Neural progenitor cell (in vitro differentiated cells): Measurements from ENCODE around the gene KRT72. TPM values are rescaled to one million over a fixed set of nuclear protein-coding genes. Genes with fewer than 3 reads are reported as not detected.

ENCODE experiments used
- DNase-seq: peaks from one replicate; pipeline ENCODE4 v3.0.0-alpha.2; 2016; ENCODE audit warnings: low spot score
- H2AFZ ChIP-seq: fragments of 200-600 bp; sonication (generic); replicated peaks from 2 replicates; pipeline ENCODE4 v1.6.1; 2016; ENCODE audit warnings: antibody characterized with exemption
- H3F3A ChIP-seq: fragments of 200-600 bp; sonication (generic); 2 replicates; pipeline ENCODE4 v1.6.1; 2016; ENCODE audit warnings: antibody characterized with exemption, low read depth
- H3K27ac ChIP-seq: fragments of 200-600 bp; sonication (generic); 2 replicates; pipeline ENCODE4 v1.5.1; 2016; ENCODE audit warnings: mild to moderate bottlenecking
- H3K27me3 ChIP-seq: fragments of 200-600 bp; sonication (generic); 2 replicates; pipeline ENCODE4 v1.6.1; 2016; ENCODE audit warnings: mild to moderate bottlenecking, moderate library complexity
- H3K36me3 ChIP-seq: fragments of 200-600 bp; sonication (generic); 2 replicates; pipeline ENCODE4 v1.5.1; 2016
- H3K4me1 ChIP-seq: fragments of 200-600 bp; sonication (generic); 2 replicates; pipeline ENCODE4 v1.6.1; 2016; ENCODE audit warnings: mixed run types
- H3K4me2 ChIP-seq: fragments of 200-600 bp; sonication (generic); 2 replicates; pipeline ENCODE4 v1.6.1; 2016
- H3K4me3 ChIP-seq: fragments of 200-600 bp; sonication (generic); 2 replicates; pipeline ENCODE4 v1.5.1; 2016
- H3K79me2 ChIP-seq: fragments of 200-600 bp; sonication (generic); 2 replicates; pipeline ENCODE4 v1.6.1; 2016; ENCODE audit warnings: low read depth
- H3K9ac ChIP-seq: fragments of 200-600 bp; sonication (generic); 2 replicates; pipeline ENCODE4 v1.6.1; 2016
- H3K9me3 ChIP-seq: fragments of 200-600 bp; sonication (generic); 2 replicates; pipeline ENCODE4 v1.5.1; 2016; ENCODE audit warnings: low read depth
- H4K20me1 ChIP-seq: fragments of 200-600 bp; sonication (generic); 2 replicates; pipeline ENCODE4 v1.6.1; 2016; ENCODE audit warnings: low read depth
- H3K27ac Mint-ChIP-seq: 3 replicates; pipeline ENCODE4 v1.8.0; 2021; ENCODE audit warnings: mixed read lengths
- H3K27me3 Mint-ChIP-seq: 2 replicates; pipeline ENCODE4 v1.8.0; 2022; ENCODE audit warnings: low read depth, mild to moderate bottlenecking, inconsistent platforms, moderate library complexity, mixed read lengths; ENCODE audit not compliant: insufficient read depth
- H3K36me3 Mint-ChIP-seq: 3 replicates; pipeline ENCODE4 v1.8.0; 2021; ENCODE audit warnings: mixed read lengths
- H3K4me1 Mint-ChIP-seq: 3 replicates; pipeline ENCODE4 v1.8.0; 2021; ENCODE audit warnings: mixed read lengths
- H3K4me3 Mint-ChIP-seq: 3 replicates; pipeline ENCODE4 v1.8.0; 2021; ENCODE audit warnings: mild to moderate bottlenecking, moderate library complexity, mixed read lengths
- H3K9me3 Mint-ChIP-seq: 3 replicates; pipeline ENCODE4 v1.8.0; 2020; ENCODE audit warnings: mixed read lengths
- CTCF ChIP-seq: fragments of 200-600 bp; sonication (generic); IDR thresholded peaks from 2 replicates; pipeline ENCODE4 v1.5.1; 2017; ENCODE audit warnings: antibody characterized with exemption, mild to moderate bottlenecking
- EZH2 ChIP-seq: fragments of 200-600 bp; sonication (generic); IDR thresholded peaks from 2 replicates; pipeline ENCODE4 v1.6.1; 2017; ENCODE audit warnings: antibody characterized with exemption, mild to moderate bottlenecking, moderate library complexity
- EZH2phosphoT487 ChIP-seq: fragments of 200-600 bp; sonication (generic); IDR thresholded peaks from 2 replicates; pipeline ENCODE4 v1.6.1; 2017; ENCODE audit warnings: antibody characterized with exemption
- total RNA-seq: library from RNA; depleted of rRNA; stranded (reverse); fragments of >200 nt; gene quantifications from 2 replicates; pipeline ENCODE4 v1.2.3, GENCODE V29; 2015; ENCODE audit warnings: low replicate concordance

The KRT72 gene
- total RNA-seq, 1 donor from 2014 or later, result not detected

DNA sequence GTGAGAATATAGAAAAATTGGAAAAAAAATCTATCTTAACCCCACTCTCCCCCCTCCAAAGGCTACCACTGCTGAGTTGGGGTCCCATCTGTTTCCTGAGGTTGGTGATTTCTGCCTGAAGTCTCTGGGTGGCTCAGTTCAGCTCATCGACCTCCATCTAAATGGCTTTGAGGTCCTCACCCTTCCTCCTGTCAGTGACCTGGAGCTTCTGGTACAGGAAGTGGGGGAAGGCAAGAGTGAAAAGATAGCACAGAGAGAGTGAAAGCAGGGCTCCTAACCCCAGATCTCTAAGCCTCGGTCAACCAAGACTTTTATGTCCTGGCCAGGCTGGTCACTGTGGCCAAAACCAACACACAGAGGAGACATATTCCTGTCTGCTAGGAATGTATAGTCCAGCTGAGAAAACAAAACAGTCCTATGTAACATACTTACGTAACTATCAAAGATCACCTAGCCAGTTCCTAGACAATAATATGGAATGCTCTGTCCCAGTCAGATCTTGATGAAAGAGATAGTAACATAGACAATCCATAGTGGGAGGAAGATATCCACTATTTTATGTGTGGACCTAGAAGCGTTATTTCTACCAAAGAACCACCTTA lies 29.4 kb upstream of the KRT72 start:
- Histone ChIP-seq H3K9ac (no peak overlapping the region), H4K20me1 (no peaks in the 10 kb centered on the region), H3K27ac (no peak overlapping the region), H3F3A (no peaks in the 10 kb centered on the region), H2AFZ (no peak overlapping the region), H3K4me3 (no peak overlapping the region), H3K36me3 (no peaks in the 10 kb centered on the region), H3K4me1 (no peaks in the 10 kb centered on the region), H3K27me3 (no peaks in the 10 kb centered on the region), H3K79me2 (no peaks in the 10 kb centered on the region), H3K4me2 (no peak overlapping the region), H3K9me3 (no peaks in the 10 kb centered on the region)
- peaks cover 10% of the 10 kb centered on the region for H3K27me3 Mint-ChIP-seq
- H3K4me3 Mint-ChIP-seq, result no peak overlapping the region
- no peaks in the 10 kb centered on the region for H3K36me3 Mint-ChIP-seq
- TF ChIP-seq EZH2 (no peak), CTCF (no peak), EZH2phosphoT487 (no peak)
- peaks cover 3% of the 10 kb centered on the region for H3K4me1 Mint-ChIP-seq
- DNase-seq, result no peak
- no peak overlapping the region for H3K27ac Mint-ChIP-seq
- H3K9me3 Mint-ChIP-seq, result no peaks in the 10 kb centered on the region

- H2AFZ ChIP-seq, result no peak overlapping the region
- no peaks in the 10 kb centered on the region for H3F3A ChIP-seq
- no peaks in the 10 kb centered on the region for H3K36me3 ChIP-seq
- H3K9me3 Mint-ChIP-seq, result no peaks in the 10 kb centered on the region
- no peaks in the 10 kb centered on the region for H3K36me3 Mint-ChIP-seq
- no peaks in the 10 kb centered on the region for H4K20me1 ChIP-seq
- no peak overlapping the region for H3K27ac Mint-ChIP-seq
- no peak for DNase-seq
- no peak overlapping the region for H3K27ac ChIP-seq
- H3K27me3 ChIP-seq, result no peaks in the 10 kb centered on the region
- peaks cover 9% of the 10 kb centered on the region for H3K27me3 Mint-ChIP-seq
- H3K4me1 ChIP-seq, result no peaks in the 10 kb centered on the region
- H3K4me3 ChIP-seq, result no peak overlapping the region
- TF ChIP-seq EZH2, result no peak
- no peak for TF ChIP-seq EZH2phosphoT487
- no peak for TF ChIP-seq CTCF
- H3K4me2 ChIP-seq, result no peak overlapping the region
- H3K9me3 ChIP-seq, result no peaks in the 10 kb centered on the region
- H3K4me1 Mint-ChIP-seq, result peaks cover 3% of the 10 kb centered on the region
- H3K9ac ChIP-seq, result no peak overlapping the region
- no peak overlapping the region for H3K4me3 Mint-ChIP-seq
- no peaks in the 10 kb centered on the region for H3K79me2 ChIP-seq
Observed at GRCh38 chr12:52630008-52630500, 28.8 kb upstream of the KRT72 start.

DNA sequence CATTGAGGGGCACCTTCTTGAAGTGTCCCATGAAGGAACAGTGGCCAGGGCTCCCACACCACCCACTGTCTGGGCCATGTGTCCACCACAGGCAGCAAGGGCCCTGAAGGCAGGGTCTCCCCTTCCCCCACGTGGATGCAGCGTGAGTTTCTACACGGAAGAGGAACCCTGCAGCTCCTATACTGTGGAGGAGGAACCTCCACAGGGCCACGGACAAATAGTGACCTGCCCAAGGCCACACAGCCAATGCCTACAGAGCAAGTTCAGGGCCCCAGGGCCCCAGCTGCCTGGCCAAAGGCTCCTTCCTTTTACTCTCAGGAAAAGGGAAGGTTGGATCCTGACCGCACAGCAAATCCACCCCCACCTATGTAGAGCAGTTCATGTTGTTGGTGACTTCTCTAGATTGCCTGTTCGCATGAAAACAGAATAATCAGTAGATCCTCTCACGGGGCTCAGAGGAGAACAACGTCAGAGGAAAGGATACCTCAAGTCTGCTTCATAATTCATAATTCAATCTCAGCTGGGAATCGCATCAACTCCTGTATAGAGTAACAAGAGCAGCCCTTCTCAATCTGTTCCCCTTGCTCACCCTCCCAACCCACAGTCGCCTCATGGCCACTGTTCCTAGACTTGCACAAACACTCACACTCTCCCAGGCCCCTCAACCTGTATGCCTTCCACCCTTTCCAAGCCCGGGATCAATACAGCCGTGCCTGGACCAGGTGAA lies 28.2 kb upstream of the KRT72 start:
- Mint-ChIP-seq H3K27ac (no peak overlapping the region), H3K9me3 (no peaks in the 10 kb centered on the region), H3K4me3 (no peak overlapping the region), H3K27me3 (peaks cover 9% of the 10 kb centered on the region), H3K36me3 (no peaks in the 10 kb centered on the region), H3K4me1 (peaks cover 3% of the 10 kb centered on the region)
- Histone ChIP-seq H3K4me2 (no peak overlapping the region), H3K4me1 (no peaks in the 10 kb centered on the region), H3K4me3 (no peak overlapping the region), H4K20me1 (no peaks in the 10 kb centered on the region), H3K36me3 (no peaks in the 10 kb centered on the region), H3K27ac (no peak overlapping the region), H3F3A (no peaks in the 10 kb centered on the region), H3K27me3 (no peaks in the 10 kb centered on the region), H2AFZ (no peak overlapping the region), H3K79me2 (no peaks in the 10 kb centered on the region), H3K9ac (no peak overlapping the region), H3K9me3 (no peaks in the 10 kb centered on the region)
- DNase-seq, result no peak
- TF ChIP-seq CTCF, result no peak
- no peak for TF ChIP-seq EZH2
- no peak for TF ChIP-seq EZH2phosphoT487
